ENCODE results near the gene TLR9.

TLR9 gene

GRCh38 chr3:52250122-52250521 lies 24.7 kb upstream of the TLR9 start:
- DNase-seq (ENCODE audit: low read depth) = no peak
- TF ChIP-seq CTCF (IDR thresholded peaks at IDR 0.05; ENCODE audit: low read depth, low read length) = no peak
- TF ChIP-seq MAX (IDR thresholded peaks at IDR 0.05; ENCODE audit: low read depth, low read length) = no peak
- TF ChIP-seq POLR2A (IDR thresholded peaks at IDR 0.05; ENCODE audit: extremely low read depth, insufficient read length) = no peak
- TF ChIP-seq MYC (IDR thresholded peaks at IDR 0.05; ENCODE audit: low read depth, low read length) = no peak
- H3K4me3 ChIP-seq (ENCODE audit: low read depth, low read length) = no peak overlapping the region

GRCh38 chr3:52249683-52250082 lies 24.2 kb upstream of the TLR9 start:
- H3K4me3 ChIP-seq (ENCODE audit: low read depth, low read length) = no peak overlapping the region
- no peak for DNase-seq (ENCODE audit: low read depth)
- TF ChIP-seq MAX (IDR thresholded peaks at IDR 0.05; ENCODE audit: low read depth, low read length) (no peak), MYC (IDR thresholded peaks at IDR 0.05; ENCODE audit: low read depth, low read length) (no peak), CTCF (IDR thresholded peaks at IDR 0.05; ENCODE audit: low read depth, low read length) (no peak), POLR2A (IDR thresholded peaks at IDR 0.05; ENCODE audit: extremely low read depth, insufficient read length) (no peak)

GRCh38 chr3:52248816-52249547 lies 23.5 kb upstream of the TLR9 start:
- TF ChIP-seq MAX (IDR thresholded peaks at IDR 0.05; ENCODE audit: low read depth, low read length) (no peak), POLR2A (IDR thresholded peaks at IDR 0.05; ENCODE audit: extremely low read depth, insufficient read length) (no peak), CTCF (IDR thresholded peaks at IDR 0.05; ENCODE audit: low read depth, low read length) (no peak), MYC (IDR thresholded peaks at IDR 0.05; ENCODE audit: low read depth, low read length) (no peak)
- DNase-seq (ENCODE audit: low read depth) = no peak
- H3K4me3 ChIP-seq (ENCODE audit: low read depth, low read length) = no peak overlapping the region

GRCh38 chr3:52248165-52248541 lies 22.7 kb upstream of the TLR9 start:
- no peak for DNase-seq (ENCODE audit: low read depth)
- H3K4me3 ChIP-seq (ENCODE audit: low read depth, low read length) = no peak overlapping the region
- TF ChIP-seq MYC (IDR thresholded peaks at IDR 0.05; ENCODE audit: low read depth, low read length) (no peak), POLR2A (IDR thresholded peaks at IDR 0.05; ENCODE audit: extremely low read depth, insufficient read length) (no peak), CTCF (IDR thresholded peaks at IDR 0.05; ENCODE audit: low read depth, low read length) (no peak), MAX (IDR thresholded peaks at IDR 0.05; ENCODE audit: low read depth, low read length) (no peak)

GRCh38 chr3:52247409-52248164 lies 22.1 kb upstream of the TLR9 start:
- no peak overlapping the region for H3K4me3 ChIP-seq (ENCODE audit: low read depth, low read length)
- peak; percentile 2 for DNase-seq (ENCODE audit: low read depth)
- TF ChIP-seq MYC (IDR thresholded peaks at IDR 0.05; ENCODE audit: low read depth, low read length) (no peak), MAX (IDR thresholded peaks at IDR 0.05; ENCODE audit: low read depth, low read length) (no peak)
